ENCODE results near the gene MYCBPAP. TPM values are rescaled to one million over a fixed set of nuclear protein-coding genes. Genes with fewer than 3 reads are reported as not detected.

The MYCBPAP gene
- total and polyA plus RNA-seq, 3 donors from 2014 or later = 75.9 to 315 (median 91.7) TPM

DNA sequence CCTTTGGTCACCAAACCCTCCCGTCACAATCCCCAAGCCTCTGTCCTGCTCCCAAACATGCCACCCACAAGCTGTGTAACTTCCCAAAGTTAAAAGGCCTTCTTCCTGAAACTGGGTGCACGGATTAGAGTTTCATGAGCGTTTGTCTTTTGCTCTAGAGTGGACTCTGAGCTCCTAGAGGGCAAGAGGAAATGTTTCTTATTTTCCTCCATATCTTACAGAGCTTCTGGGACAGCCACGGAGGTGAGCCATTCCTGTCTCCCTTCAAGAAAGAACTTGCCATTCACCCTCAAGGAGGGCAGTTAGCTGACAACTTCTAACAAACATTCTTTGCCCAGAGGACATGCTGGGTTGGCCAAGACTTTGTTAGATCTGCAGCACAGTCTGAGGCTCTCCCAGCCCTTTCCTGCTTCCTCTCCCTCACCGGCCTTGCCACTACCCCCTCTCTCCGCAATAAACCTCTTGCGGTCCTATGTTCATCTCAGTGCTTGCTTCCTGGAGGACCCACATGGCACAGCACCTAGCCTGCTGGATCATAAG lies 2.6 kb upstream of the MYCBPAP start:
- DNase-seq = no peak
- no peaks in the 10 kb centered on the region for H3K9me3 ChIP-seq
- H3K27ac ChIP-seq = no peak overlapping the region
- no peak for TF ChIP-seq POLR2A (IDR thresholded peaks at IDR 0.05)
- TF ChIP-seq, protein P1, sequence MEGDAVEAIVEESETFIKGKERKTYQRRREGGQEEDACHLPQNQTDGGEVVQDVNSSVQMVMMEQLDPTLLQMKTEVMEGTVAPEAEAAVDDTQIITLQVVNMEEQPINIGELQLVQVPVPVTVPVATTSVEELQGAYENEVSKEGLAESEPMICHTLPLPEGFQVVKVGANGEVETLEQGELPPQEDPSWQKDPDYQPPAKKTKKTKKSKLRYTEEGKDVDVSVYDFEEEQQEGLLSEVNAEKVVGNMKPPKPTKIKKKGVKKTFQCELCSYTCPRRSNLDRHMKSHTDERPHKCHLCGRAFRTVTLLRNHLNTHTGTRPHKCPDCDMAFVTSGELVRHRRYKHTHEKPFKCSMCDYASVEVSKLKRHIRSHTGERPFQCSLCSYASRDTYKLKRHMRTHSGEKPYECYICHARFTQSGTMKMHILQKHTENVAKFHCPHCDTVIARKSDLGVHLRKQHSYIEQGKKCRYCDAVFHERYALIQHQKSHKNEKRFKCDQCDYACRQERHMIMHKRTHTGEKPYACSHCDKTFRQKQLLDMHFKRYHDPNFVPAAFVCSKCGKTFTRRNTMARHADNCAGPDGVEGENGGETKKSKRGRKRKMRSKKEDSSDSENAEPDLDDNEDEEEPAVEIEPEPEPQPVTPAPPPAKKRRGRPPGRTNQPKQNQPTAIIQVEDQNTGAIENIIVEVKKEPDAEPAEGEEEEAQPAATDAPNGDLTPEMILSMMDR (IDR thresholded peaks at IDR 0.05) = no peak
- H3K4me3 ChIP-seq = no peak overlapping the region
- H3K36me3 ChIP-seq (ENCODE audit: low read depth, missing control alignments) = no peaks in the 10 kb centered on the region
- 78 to 80% methylated on average over 7 of the region's 7 CpGs for WGBS, 2 donors
- intact Hi-C loops (cut with DNase I; ENCODE audit: low total_unique reads) = no loop called here
- peaks cover 15% of the 10 kb centered on the region for H3K4me1 ChIP-seq
- no peaks in the 10 kb centered on the region for H3K27me3 ChIP-seq

GRCh38 chr17:50506298-50506697 lies 1.9 kb upstream of the MYCBPAP start:
- Histone ChIP-seq H3K36me3 (ENCODE audit: low read depth, missing control alignments) (no peaks in the 10 kb centered on the region), H3K27ac (no peak overlapping the region), H3K9me3 (no peaks in the 10 kb centered on the region), H3K4me3 (no peak overlapping the region), H3K27me3 (no peaks in the 10 kb centered on the region), H3K4me1 (peaks cover 21% of the 10 kb centered on the region)
- intact Hi-C loops (cut with DNase I; ENCODE audit: low total_unique reads) = no loop called here
- no peak for DNase-seq
- TF ChIP-seq POLR2A (IDR thresholded peaks at IDR 0.05) = no peak
- TF ChIP-seq, protein P1 (IDR thresholded peaks at IDR 0.05) = no peak
- 79% methylated on average over 4 to 7 of the region's 7 CpGs for WGBS, 2 donors

DNA sequence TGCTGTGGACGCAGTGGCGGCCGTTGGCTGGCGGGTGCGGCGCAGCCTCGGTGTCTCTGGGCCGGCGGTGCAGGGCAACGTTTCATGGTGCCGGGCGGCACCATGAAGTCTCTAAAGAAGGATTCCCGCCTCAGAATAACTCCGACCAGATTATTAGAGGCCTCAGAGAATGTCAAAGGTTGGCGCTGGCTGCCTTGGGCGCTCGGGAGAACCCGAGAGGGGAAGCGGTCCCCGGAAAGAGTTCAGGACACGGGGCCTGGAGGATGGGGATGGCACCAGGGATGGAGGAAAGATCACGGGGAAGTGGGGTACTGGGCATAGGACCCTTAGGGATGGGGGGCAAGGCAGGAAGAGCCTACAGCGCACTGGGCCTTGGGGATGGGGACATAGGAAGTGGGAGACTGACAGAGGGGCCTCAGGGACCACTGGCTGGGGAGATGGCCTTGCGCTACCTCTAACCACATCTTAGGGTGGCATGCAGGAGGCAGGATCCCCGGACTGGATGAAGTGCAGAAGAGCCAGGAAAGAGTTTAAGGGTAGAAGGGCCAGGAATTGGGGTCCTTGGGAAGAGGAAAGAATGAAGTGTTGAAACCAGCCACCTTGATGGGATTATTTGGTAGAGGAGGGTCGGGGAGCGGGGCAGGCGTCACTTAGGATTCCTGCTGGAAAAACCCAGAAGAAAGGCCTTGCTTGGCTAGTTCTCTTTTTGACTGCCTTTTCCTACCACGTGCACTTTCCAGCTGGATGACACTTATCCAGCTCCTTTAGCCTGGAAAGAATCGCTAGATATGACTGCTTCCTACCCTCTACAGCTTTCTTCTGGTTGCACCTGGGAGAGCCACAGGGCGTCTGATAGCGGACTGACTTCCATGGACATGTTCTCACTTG lies 578 bp downstream of the MYCBPAP start:
- Histone ChIP-seq H3K27ac (peak overlapping the region; percentile 88 to 94), H3K36me3 (ENCODE audit: low read depth, missing control alignments) (no peaks in the 10 kb centered on the region), H3K9me3 (no peaks in the 10 kb centered on the region), H3K4me3 (peak overlapping the region; percentile 66 to 69), H3K4me1 (peaks cover 34% of the 10 kb centered on the region), H3K27me3 (no peaks in the 10 kb centered on the region)
- TF ChIP-seq, protein P1 (IDR thresholded peaks at IDR 0.05) = no peak
- TF ChIP-seq POLR2A (IDR thresholded peaks at IDR 0.05) = no peak
- 38 to 57% methylated on average over 26 to 32 of the region's 32 CpGs for WGBS, 2 donors
- intact Hi-C loops (cut with DNase I; ENCODE audit: low total_unique reads) = no loop called here
- no peak for DNase-seq

GRCh38 chr17:50511058-50511457 lies 2.8 kb downstream of the MYCBPAP start:
- Histone ChIP-seq H3K27me3 (no peaks in the 10 kb centered on the region), H3K27ac (peak overlapping the region; percentile 72 to 74), H3K36me3 (ENCODE audit: low read depth, missing control alignments) (no peaks in the 10 kb centered on the region), H3K9me3 (no peaks in the 10 kb centered on the region), H3K4me3 (no peak overlapping the region), H3K4me1 (peaks cover 54% of the 10 kb centered on the region)
- 29 to 34% methylated on average over 3 of the region's 3 CpGs for WGBS, 2 donors
- TF ChIP-seq POLR2A (IDR thresholded peaks at IDR 0.05) = no peak
- TF ChIP-seq, protein P1 (IDR thresholded peaks at IDR 0.05) = no peak
- no peak for DNase-seq
- intact Hi-C loops (cut with DNase I; ENCODE audit: low total_unique reads) = no loop called here

Data from testis (tissue), 3 donors.